Breast epithelium (tissue), 4 donors: ENCODE measurements around the gene BNC1. TPM values are rescaled to one million over a fixed set of nuclear protein-coding genes. Genes with fewer than 3 reads are reported as not detected.

Source experiments
- DNase-seq, 2 donors: peaks; one replicate each; pipeline ENCODE4 v3.0.0-alpha.2; 2019; ENCODE audit warnings: low spot score in 2 of 2
- H3K27ac ChIP-seq, 2 donors: fragments of 200-600 bp; sonication (generic) in 1 of 2; one replicate each; pipeline ENCODE4 v1.5.1; 2016 to 2019; ENCODE audit warnings: mild to moderate bottlenecking in 1 of 2
- H3K27me3 ChIP-seq, 2 donors: fragments of 200-600 bp; sonication (generic) in 1 of 2; one replicate each; pipeline versions ENCODE4 v1.5.1 to v1.6.0; 2017 to 2019; ENCODE audit warnings: control low read depth in 1 of 2, mild to moderate bottlenecking in 1 of 2
- H3K36me3 ChIP-seq: fragments of 200-600 bp; one replicate; pipeline ENCODE4 v1.5.1; 2019
- H3K4me1 ChIP-seq, 2 donors: fragments of 200-600 bp; sonication (generic); one replicate each; pipeline ENCODE4 v1.5.1; 2016 to 2019; ENCODE audit warnings: control low read depth in 1 of 2
- H3K4me3 ChIP-seq, 3 donors: fragments of 200-600 bp; sonication (generic); 1 replicate in 2 of 3; 2 replicates in 1 of 3; pipeline ENCODE4 v1.5.1; 2016 to 2019; ENCODE audit warnings: mild to moderate bottlenecking in 3 of 3, moderate library complexity in 2 of 3
- H3K9me3 ChIP-seq, 2 donors: fragments of 200-600 bp; sonication (generic) in 1 of 2; one replicate each; pipeline ENCODE4 v1.5.1; 2016 to 2019; ENCODE audit warnings: control low read depth in 1 of 2
- CTCF ChIP-seq, 3 donors: fragments of 450-650 bp; IDR thresholded peaks; one replicate each; pipeline ENCODE4 v1.5.1; 2016 to 2017; ENCODE audit warnings: antibody characterized with exemption in 3 of 3, mild to moderate bottlenecking in 3 of 3, moderate library complexity in 3 of 3
- POLR2A ChIP-seq: fragments of 450-650 bp; IDR thresholded peaks from one replicate; pipeline ENCODE4 v1.6.1; 2016; ENCODE audit warnings: antibody characterized with exemption, mild to moderate bottlenecking, moderate library complexity
- POLR2AphosphoS5 ChIP-seq, 3 donors: sonication (generic); formaldehyde crosslinking; IDR thresholded peaks; one replicate each; pipeline ENCODE4 v1.6.1; 2017; ENCODE audit warnings: antibody characterized with exemption in 3 of 3
- intact Hi-C: fragments of 100-400 bp; cut with DNase I; formaldehyde crosslinking; loops from one replicate; pipeline ENCODE4 v1.15.1; 2023; ENCODE audit warnings: low total_unique reads
- total RNA-seq, 3 donors: library from RNA; depleted of rRNA; stranded (reverse); fragments of >200 nt; gene quantifications; one replicate each; pipeline ENCODE4 v1.1.0, GENCODE V29; 2016

The BNC1 gene
- total RNA-seq, 3 donors from 2014 or later = 0.48 to 10.7 (median 1.6) TPM

- H3K4me3 ChIP-seq = no peak overlapping the region
- DNase-seq = no peak
- H3K27ac ChIP-seq = no peak overlapping the region
- intact Hi-C loops = no loop called here
- H3K27me3 ChIP-seq = no peaks in the 10 kb centered on the region
- TF ChIP-seq POLR2A = no peak
- no peak for TF ChIP-seq CTCF (IDR thresholded peaks at IDR 0.05)
- no peak for TF ChIP-seq POLR2AphosphoS5 (IDR thresholded peaks at IDR 0.05)
- no peaks in the 10 kb centered on the region for H3K36me3 ChIP-seq
- no peaks in the 10 kb centered on the region for H3K9me3 ChIP-seq
- no peaks in the 10 kb centered on the region for H3K4me1 ChIP-seq
Measured at GRCh38 chr15:83306561-83306960, 22.1 kb upstream of the BNC1 start.

- Histone ChIP-seq H3K27me3 (no peaks in the 10 kb centered on the region), H3K4me3 (peak overlapping the region in 1 of 3 donors; percentile 31), H3K27ac (peak overlapping the region; percentile 10 to 23), H3K9me3 (no peaks in the 10 kb centered on the region), H3K4me1 (no peaks in the 10 kb centered on the region), H3K36me3 (no peaks in the 10 kb centered on the region)
- intact Hi-C loops = no loop called here
- DNase-seq = peak in 1 of 2 donors; percentile 35
- no peak for TF ChIP-seq POLR2A
- TF ChIP-seq CTCF (IDR thresholded peaks at IDR 0.05) = no peak
- TF ChIP-seq POLR2AphosphoS5 (IDR thresholded peaks at IDR 0.05) = no peak
Measured at GRCh38 chr15:83305704-83306291, 21.3 kb upstream of the BNC1 start.

DNA sequence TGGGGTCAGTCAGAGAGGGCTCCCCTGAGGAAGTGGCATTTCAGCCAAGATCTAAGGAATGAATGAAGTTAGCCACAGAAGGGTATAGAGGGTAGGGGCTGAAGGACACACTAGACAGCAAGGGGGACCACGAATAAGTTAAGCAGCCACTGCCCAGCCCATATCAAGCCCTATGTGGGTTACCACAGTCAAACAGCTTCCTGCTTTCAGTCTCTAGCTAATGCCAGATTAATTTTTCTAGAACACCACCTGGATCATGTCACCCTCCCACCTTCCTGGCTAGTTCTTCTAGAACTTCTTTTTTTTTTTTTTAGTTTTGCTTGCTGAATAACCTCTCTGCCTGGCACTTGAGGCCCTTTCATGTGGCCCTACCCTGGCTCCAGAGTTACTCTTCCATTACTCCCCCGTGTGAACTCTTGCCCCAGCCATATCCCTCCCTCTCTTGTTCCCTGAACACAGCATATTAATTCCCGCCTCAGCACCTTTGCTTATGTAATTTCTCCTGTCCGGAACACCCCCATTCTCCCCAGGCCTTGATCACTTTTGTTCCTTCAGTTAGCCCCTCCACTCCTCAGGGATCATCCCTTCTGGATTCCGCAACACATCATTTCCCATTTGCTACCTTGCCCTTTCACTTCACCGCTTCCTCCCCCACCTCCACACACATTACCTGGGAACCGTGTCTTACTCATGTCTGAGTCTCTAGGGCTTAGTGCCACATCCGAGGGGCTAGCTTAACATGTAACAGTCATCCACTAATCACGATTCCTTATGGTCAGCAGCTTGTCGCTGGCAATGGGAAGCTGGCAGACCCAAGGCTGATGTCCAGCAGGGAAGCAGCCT, 20.6 kb upstream of the BNC1 start:
- Histone ChIP-seq H3K4me3 (no peak overlapping the region), H3K9me3 (no peaks in the 10 kb centered on the region), H3K27ac (peak overlapping the region; percentile 10 to 23), H3K36me3 (no peaks in the 10 kb centered on the region), H3K4me1 (no peaks in the 10 kb centered on the region), H3K27me3 (no peaks in the 10 kb centered on the region)
- no peak for DNase-seq
- intact Hi-C loops = loop anchor here (5.0 kb wide), 1 partner anchor 47 kb away; no protein-coding TSS in a partner anchor
- no peak for TF ChIP-seq CTCF (IDR thresholded peaks at IDR 0.05)

- Histone ChIP-seq H3K9me3 (no peaks in the 10 kb centered on the region), H3K4me1 (no peaks in the 10 kb centered on the region), H3K27me3 (no peaks in the 10 kb centered on the region), H3K4me3 (no peak overlapping the region), H3K27ac (no peak overlapping the region), H3K36me3 (no peaks in the 10 kb centered on the region)
- DNase-seq = no peak
- no peak for TF ChIP-seq POLR2AphosphoS5 (IDR thresholded peaks at IDR 0.05)
- no peak for TF ChIP-seq CTCF (IDR thresholded peaks at IDR 0.05)
- TF ChIP-seq POLR2A = no peak
- intact Hi-C loops = loop anchor here (5.0 kb wide), 1 partner anchor 49 kb away; no protein-coding TSS in a partner anchor
Measured at GRCh38 chr15:83303535-83303934, 19.1 kb upstream of the BNC1 start.

DNA sequence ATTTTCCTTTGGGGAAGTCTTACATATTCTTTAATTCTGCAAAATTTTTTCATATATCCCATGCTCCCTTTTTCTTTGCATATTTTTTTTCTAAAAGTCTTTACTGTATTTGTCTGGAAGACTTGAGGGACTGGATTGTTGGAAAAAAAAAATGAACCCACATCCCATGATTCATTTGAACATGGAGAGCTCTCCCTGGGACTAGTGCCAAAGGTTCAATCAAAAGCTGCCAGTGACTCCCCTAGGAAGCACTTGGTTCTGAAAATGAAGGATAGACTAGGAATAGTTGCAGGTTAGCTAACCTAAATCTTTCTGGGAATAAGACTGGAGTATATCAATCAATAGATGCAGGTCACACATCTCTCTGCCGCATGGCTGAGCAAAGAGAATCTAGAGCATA, 16.4 kb upstream of the BNC1 start:
- Histone ChIP-seq H3K36me3 (no peaks in the 10 kb centered on the region), H3K27me3 (no peaks in the 10 kb centered on the region), H3K4me3 (no peak overlapping the region), H3K9me3 (no peaks in the 10 kb centered on the region), H3K27ac (no peak overlapping the region), H3K4me1 (no peaks in the 10 kb centered on the region)
- no peak for DNase-seq
- TF ChIP-seq POLR2AphosphoS5 (IDR thresholded peaks at IDR 0.05) (no peak), CTCF (IDR thresholded peaks at IDR 0.05) (no peak), POLR2A (no peak)
- intact Hi-C loops = loop anchor here (5.0 kb wide), 1 partner anchor 51 kb away; no protein-coding TSS in a partner anchor
